NCI-H69 (cell line): Measurements from ENCODE around the gene TMPRSS12.
"Not testable (repeated sequence)": the region's sequence is repeated elsewhere in the genome, so short reads cannot be mapped to it uniquely, and the experiment has no call there.

Experiments used
- DNase-seq: peaks from one replicate; lab custom pipeline; 2025; lab: John Stamatoyannopoulos, UW

TMPRSS12 gene

DNA sequence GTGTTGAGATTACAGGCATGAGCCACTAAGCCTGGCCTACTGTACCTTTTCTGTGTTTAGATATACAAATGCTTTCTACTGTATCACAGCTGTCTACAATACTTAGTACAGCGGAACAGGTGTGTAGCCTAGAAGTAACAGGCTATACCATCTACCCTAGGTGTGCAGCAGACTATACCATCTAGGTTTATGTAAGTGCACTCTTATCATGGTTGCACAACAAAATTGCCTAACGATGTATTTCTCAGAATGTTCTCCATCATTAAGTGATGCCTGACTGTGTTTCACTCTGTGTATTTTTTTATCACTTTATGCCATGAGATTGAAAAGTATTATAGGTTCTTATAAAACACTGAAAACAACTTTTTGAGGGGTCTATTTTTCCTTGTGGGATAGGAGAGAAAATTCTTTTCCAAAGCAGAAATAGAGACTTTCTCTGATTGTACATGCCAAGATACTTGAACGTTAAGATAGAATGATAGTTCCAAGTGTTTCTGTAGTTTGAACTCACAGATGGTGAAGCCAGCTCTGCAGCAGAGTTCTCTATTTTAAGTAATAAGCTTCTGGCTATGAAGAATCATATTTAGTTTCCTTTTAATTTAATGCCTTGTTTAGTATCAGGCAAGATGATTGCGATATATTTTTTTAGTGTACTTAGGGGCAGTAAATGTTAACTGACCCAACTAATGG lies 17.0 kb downstream of the TMPRSS12 start:
- peak; percentile 16 for DNase-seq

DNA sequence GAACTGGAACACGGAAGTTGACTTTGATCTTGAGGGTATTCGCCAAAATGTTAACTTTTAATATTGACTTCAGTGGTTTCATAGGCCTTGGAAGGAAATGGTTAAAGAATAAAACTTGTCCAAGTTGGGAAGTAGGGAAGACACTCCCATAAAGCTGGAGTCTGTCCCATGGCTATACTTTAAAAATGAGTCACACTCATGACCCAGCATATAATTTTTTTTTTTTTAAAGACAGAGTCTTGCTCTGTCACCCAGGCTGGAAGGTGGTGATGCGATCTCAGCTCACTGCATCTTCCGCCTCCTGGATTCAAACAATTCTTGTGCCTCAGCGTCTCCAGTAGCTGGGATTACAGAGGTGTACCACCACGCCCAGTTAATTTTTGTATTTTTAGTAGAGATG lies 19.6 kb downstream of the TMPRSS12 start:
- DNase-seq, result no peak

DNA sequence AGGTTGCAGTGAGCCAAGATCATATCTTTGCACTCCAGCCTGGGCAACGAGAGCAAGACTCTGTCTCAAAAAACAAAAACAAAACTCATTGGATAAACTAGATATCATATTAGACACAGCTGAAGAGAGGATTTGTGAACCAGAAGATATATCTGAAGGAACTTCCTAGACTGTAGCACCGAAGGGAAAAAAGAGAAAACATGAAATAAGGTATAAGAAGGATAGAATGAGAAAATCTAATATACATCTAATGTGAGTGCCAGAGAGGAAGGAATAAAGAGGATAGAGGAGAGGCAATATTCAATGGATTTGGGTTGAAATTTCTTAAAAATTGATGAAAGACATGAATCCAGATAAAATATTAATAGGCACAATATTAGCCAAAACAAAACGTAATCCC lies 22.5 kb downstream of the TMPRSS12 start:
- no peak for DNase-seq

DNA sequence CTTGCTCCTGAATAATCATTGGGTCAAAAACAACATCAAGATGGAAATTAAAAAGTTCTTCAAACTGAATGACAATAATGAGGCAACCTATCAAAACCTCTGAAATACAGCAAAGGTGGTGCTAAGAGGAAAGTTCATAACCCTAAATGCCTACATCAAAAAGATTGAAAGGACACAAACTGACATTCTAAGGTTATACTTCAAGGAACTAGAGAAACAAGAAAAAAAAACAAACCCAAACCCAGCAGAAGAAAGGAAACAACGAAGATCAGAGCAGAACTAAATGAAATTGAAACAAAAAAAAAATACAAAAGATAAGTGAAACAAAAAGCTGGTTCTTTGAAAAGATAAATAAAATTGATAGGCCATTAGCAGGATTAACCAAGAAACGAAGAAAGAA lies 26.2 kb downstream of the TMPRSS12 start:
- DNase-seq, result not testable (repeated sequence)

DNA sequence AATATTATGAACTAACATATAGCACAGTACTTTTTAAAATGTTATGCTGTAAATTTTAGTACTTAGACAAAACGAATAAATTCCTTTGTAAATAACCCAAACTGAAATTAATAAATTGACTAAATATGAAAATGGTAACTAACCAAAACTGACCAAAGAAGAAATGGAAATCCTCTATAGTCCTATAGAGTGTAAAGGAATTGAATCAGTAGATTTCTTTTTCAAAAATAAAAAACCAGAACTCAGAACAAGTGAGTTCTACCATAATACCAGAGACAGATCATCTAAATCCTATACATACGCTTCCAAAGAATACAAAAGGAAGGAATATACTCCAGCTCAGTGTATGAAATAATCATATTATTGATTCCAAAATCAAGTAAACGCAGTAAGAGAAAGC lies 39.8 kb downstream of the TMPRSS12 start:
- no peak for DNase-seq

DNA sequence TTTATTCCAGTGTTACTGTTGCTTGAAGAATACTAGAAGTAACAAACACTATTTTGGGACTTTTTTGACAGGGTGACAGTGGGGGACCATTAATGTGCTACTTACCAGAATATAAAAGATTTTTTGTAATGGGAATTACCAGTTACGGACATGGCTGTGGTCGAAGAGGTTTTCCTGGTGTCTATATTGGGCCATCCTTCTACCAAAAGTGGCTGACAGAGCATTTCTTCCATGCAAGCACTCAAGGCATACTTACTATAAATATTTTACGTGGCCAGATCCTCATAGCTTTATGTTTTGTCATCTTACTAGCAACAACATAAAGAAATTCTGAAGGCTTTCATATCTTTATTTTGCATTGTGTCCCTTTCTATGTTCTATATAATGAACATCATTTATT lies 44.5 kb downstream of the TMPRSS12 start:
- DNase-seq, result no peak

DNA sequence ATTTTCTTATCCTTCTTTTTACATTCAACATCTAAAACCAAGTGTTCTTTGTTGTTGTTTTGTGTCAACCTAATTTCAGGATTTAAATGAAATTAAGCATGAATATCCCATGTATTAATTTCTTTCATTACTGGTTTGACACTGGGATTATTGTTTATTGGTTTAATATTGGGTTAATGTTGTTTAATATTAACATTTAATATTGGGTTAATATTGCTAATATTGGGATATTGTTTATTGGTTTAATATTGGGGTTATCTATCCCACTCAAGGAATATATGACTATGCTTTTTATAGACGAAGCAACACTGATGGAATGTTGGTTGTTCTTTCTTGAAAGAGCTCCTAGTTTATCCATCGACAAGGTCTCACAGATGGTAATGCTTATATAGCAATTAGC lies 45.9 kb downstream of the TMPRSS12 start:
- no peak for DNase-seq

- no peak for DNase-seq
Measured at GRCh38 chr12:50894241-50894640, 51.5 kb downstream of the TMPRSS12 start.

DNA sequence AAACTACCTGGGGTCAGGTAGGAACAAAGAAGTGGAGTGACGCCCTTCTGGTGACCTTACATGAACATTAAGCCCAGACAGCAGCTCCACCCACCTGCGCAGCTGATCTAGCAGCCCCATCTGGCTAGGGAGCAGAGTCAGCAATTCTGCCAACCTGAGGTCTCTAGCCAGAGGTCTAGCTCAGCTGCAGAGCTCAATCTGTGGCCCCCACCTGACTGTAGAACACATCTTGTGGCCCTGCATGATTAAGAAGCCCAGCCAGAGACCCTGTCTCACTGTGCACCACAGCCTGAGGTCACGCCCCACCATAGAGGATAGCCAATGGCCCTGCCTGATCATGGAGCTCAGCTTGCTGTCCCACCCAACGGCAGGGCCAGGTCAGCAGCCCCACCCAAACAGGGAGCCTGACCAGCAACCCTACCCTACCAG lies 59.0 kb downstream of the TMPRSS12 start:
- peak; percentile 80 for DNase-seq

- DNase-seq, result not testable (repeated sequence)
Measured at GRCh38 chr12:50908479-50908878, 65.8 kb downstream of the TMPRSS12 start.

DNA sequence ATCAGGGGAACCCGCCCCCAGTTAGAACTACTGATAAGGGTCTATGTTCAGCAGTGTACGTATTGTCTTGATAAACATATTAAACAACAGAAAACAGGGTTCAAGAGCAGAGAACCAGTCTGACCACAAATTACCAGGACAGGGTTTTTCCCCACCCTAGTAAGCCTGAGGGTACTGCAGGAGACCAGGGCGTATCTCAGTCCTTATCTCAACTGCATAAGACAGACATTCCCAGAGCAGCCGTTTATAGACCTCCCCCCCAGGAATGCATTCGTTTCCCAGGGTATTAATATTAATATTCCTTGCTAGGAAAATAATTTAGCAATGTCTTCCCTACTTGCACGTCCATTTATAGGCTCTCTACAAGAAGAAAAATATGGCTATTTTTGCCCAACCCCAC lies 69.6 kb downstream of the TMPRSS12 start:
- not testable (repeated sequence) for DNase-seq

GRCh38 chr12:50913224-50913623 lies 70.5 kb downstream of the TMPRSS12 start:
- no peak for DNase-seq

- DNase-seq, result no peak
Measured at GRCh38 chr12:50914872-50915484, 72.3 kb downstream of the TMPRSS12 start.

- DNase-seq, result peak; percentile 23
Measured at GRCh38 chr12:50916292-50916691, 73.6 kb downstream of the TMPRSS12 start.

DNA sequence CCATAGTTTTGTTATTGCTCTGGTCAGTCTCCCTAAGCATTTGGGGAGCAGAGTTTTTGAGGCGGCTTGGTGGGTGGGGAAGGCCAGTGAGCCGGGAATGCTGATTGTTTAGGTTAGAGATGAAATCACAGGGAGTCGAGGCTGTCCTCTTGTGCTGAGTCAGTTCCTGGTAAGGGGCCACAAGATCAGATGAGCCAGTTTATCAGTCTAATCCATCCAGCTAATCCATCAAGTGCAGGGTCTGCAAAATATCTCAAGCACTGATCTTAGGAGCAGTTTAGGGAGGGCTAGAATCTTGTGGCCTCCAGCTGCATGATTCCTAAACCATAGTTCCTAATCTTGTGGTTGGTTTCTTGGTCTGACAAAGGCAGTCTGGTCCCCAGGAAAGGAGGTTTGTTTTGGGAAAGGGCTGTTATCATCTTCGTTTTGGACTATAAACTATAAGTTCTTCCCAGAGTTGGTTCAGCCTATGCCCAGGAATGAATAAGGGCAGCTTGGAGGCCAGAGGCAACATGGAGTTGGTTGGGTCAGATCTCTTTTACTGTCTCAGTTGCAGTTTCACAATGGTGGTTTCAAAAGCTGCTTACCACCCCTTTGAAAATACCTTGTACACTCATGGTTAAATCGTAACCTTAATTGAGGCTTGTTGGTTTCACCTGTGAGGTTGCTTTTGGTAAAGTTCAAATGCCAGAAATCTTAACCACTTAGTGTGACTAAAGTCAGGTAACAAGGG lies 76.0 kb downstream of the TMPRSS12 start:
- no peak for DNase-seq

DNA sequence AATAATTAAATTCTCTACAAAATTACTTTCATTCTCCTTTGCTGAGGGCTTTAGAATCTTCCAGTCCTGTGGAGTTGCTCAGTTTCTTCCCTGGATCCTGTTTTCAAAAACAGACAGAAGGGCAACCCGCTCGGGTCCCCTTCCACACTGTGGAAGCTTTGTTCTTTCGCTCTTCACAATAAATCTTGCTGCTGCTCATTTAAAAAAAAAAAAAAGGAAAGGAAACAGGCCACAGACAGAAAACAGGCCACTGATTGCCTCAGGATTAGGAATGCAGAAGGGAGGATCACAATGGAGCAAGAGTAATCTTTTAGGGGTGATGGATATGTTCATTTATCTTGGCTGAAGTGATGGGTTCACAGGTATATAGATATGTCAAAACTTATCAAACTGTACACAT lies 80.1 kb downstream of the TMPRSS12 start:
- no peak for DNase-seq

- no peak for DNase-seq
Measured at GRCh38 chr12:50923361-50924130, 80.8 kb downstream of the TMPRSS12 start.

GRCh38 chr12:50924131-50924438 lies 81.4 kb downstream of the TMPRSS12 start:
- peak; percentile 76 for DNase-seq

DNA sequence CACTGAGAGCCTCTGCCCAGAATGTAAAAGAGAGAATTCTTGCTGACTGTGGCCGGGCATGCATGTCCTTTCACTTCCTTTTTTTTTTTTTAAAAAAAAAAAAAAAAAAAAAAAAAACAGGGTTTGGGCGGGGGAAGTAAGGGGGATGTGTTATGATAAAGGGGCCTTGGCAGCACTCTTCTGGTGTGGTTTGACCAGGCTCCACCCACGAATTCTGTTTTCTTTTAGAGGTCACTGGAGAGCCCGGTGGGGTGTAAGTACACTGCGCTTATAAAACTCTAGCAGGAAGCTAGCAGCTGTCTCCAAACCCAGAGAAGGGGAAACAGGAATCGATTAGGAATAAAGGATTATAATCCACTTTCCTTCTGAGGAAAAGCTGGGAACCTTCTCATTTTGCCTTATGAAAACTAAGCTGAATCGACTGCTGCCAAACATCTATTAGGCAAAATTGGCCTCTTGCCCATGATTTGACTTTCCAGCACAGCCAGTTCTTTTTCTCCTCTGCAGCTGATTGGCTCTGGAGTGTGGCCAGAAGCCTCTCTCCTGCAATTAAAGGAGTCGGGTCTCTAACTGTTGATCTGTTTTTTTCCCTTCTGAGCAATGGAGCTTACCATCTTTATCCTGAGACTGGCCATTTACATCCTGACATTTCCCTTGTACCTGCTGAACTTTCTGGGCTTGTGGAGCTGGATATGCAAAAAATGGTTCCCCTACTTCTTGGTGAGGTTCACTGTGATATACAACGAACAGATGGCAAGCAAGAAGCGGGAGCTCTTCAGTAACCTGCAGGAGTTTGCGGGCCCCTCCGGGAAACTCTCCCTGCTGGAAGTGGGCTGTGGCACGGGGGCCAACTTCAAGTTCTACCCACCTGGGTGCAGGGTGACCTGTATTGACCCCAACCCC lies 82.0 kb downstream of the TMPRSS12 start:
- DNase-seq, result peak; percentile 97

DNA sequence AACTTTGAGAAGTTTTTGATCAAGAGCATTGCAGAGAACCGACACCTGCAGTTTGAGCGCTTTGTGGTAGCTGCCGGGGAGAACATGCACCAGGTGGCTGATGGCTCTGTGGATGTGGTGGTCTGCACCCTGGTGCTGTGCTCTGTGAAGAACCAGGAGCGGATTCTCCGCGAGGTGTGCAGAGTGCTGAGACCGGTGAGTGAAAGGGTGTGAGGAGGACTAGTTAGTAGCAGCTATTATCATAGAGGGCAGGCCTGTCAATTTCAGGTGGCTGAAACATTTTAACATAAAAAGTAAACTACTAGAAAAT lies 82.6 kb downstream of the TMPRSS12 start:
- DNase-seq, result peak; percentile 74

DNA sequence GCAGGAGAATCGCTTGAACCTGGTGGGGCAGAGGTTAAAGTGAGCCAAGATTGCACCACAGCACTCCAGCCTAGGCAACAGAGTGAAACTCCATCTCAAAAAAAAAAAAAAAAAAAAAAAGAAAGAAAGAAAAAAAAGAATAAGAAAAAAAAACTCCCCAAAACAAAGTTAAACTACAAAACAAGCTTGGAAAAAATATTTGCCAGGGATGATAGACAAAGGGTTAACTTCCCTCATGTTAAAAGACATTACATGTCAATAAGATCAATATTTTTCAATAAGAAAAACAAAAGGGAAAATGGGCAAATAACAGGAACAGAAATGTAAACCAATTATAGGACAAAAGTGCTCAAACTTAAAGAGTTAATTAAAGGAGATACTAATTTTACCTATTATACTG lies 83.2 kb downstream of the TMPRSS12 start:
- DNase-seq, result no peak

- DNase-seq, result peak; percentile 39
Measured at GRCh38 chr12:50926415-50926814, 83.7 kb downstream of the TMPRSS12 start.
